Breast epithelium (tissue), 3 donors: Measurements from ENCODE around the gene TCFL5.

ENCODE experiments used
- POLR2A ChIP-seq: fragments of 450-650 bp; IDR thresholded peaks from one replicate; pipeline ENCODE4 v1.6.1; 2016; ENCODE audit warnings: antibody characterized with exemption, mild to moderate bottlenecking, moderate library complexity
- POLR2AphosphoS5 ChIP-seq, 3 donors: sonication (generic); formaldehyde crosslinking; IDR thresholded peaks; one replicate each; pipeline ENCODE4 v1.6.1; 2017; ENCODE audit warnings: antibody characterized with exemption in 3 of 3

DNA sequence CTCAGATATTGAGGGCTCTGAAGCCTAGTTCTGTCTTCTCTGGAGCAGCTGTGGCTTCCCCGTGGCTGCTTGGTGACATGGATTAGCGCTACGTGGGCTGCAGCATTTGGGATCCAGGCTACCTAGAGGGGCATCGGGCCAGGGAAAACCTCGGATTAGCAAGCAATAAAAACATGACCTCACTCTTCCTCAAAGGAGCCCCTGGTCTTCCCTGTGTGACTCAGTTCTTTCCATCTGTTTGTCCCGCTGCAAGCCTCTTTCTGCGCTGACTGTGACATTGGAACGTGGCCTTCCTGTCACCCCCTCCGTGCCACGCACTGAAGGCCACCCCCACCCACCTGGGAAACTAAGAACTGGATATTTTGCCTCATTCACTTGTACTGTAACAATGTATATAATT, 61.7 kb downstream of the TCFL5 start:
- no peak for TF ChIP-seq POLR2AphosphoS5 (IDR thresholded peaks at IDR 0.05)
- TF ChIP-seq POLR2A, result no peak
